ENCODE measurements around the gene SCYGR5.
"Not testable (repeated sequence)": the region's sequence is repeated elsewhere in the genome, so short reads cannot be mapped to it uniquely, and the experiment has no call there.

Gene SCYGR5

DNA sequence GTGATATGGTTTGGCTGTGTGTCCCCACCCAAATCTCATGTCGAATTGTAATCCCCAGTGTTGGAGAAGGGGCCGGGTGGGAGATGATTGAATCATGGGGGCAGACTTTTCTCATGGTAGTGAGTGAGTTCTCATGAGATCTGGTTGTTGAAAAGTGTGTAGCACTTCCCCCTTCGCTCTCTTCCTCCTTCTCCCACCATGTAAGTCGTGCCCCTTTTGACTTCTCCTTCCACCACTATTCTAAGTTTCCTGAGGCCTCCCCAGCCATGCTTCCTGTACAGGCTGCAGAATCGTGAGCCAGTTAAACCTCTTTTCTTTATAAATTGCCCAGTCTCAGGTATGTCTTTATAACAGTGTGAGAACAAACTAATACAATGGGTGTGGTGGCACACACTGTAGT, 7.0 kb downstream of the SCYGR5 start:
- not testable (repeated sequence) for DNase-seq (ENCODE audit: low read depth, low spot score)

DNA sequence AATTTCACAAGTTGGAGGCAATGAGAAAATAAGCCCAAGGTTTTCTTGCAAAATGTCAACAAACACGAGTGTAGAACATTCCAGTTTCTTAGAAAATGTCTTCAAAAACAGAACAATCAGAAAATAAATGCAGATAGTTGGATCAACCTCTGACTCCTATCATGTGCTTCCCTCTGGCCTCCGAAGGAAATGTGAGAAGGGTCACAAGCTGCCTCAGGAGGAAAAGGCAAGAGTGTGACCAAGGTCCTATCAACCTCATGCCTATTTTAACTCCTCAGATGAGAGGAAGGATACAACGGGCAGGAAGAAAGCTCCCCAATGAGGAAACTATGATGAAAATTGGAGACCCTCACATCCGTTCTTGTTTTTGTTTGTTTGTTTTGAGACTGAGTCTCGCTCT, 7.9 kb downstream of the SCYGR5 start:
- DNase-seq (ENCODE audit: low read depth, low spot score): no peak

DNA sequence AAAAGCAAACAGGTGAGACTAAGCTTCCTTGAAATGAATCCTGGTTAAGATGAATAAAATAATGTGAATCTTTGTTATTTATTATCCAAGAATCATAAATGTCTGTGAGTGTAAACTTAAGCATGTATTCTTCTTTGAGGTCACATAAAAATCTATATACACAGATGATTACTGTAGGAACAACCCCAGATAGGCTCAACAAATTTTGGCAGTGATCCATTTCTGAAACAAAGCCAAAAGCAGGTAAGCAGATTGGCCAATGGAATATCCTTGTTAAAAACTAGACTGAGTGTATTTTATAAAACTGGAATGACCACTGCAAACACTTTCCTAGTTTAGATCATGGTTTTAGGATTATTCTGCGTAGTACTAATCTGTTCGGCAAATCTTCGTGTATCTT, 11.3 kb downstream of the SCYGR5 start:
- DNase-seq (ENCODE audit: low read depth, low spot score): no peak

GRCh38 chr2:227684258-227684657, 17.7 kb downstream of the SCYGR5 start:
- DNase-seq (ENCODE audit: low read depth, low spot score): no peak

DNA sequence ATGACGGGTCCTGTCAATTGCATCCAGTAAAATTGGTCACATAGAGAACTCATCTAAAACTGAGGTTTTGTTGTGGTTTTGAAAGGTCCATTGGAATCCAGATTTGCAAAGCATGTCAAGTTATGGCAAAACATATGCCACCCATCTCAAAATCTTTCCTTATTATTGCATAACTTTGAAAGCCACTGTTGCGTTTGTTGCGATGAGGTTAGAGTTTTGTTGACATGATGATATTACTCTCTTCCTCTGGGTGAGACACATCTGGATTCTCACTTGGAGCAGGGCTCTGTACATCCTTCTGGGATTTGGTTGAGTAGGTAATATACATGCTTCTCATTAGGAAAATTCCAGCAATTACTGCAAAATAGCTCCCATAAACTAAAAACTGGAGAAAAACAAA, 20.6 kb downstream of the SCYGR5 start:
- no peak for DNase-seq (ENCODE audit: low read depth, low spot score)

DNA sequence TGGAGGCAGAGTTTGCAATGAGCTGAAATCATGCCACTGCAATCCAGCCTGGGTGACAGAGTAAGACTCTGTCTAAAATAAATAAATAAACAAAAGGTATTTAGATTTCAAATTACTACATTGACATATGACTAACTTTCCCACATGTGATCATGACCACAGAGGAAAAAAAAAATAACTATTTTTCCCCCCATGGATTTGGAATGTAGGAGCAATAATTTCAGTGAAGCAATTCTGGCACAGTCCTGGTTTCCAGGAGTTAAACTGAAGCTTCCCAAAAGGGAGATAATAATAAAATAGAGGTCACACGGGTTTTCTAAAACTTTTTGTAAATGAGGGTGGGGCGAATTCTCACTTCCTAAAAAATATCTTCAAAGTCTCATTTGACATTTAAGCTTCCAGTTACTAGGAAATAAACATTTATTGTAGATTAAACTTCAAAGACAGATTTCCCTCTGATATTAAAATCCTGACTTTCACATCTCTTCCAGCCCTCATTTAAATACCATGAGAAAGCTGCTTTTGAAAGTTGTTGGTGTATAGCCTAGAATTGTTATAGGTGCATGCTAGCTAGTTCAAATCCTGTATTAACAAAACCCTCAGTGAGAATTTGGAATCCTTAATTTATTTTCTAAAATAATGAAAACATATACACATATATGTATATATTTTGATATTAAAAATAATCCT, 30.5 kb downstream of the SCYGR5 start:
- DNase-seq (ENCODE audit: low read depth, low spot score): no peak

GRCh38 chr2:227701556-227701955, 35.0 kb downstream of the SCYGR5 start:
- no peak for DNase-seq (ENCODE audit: low read depth, low spot score)

DNA sequence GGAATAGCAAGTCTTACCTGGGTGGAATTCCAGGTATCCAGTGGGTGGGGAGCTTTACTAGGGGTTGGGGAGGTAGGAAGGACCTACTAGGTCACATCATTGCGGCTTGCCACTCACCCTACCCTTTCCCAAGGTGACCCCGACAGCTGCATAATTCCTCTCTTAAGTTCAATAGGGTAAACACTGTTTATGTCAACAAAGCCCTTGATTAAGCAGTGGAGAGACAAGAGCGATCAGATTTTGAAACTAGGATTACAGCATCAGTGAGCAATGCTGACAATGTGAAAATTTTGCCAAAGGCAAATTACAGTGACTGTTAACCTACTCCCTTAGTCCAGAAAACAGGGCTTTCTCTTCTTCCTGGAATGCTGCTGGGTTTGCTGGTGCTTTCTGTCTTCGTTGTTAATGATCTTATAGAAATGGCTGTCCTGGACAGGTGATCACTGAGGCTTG, 36.7 kb downstream of the SCYGR5 start:
- DNase-seq (ENCODE audit: low read depth, low spot score): peak; percentile 89

GRCh38 chr2:227703961-227704360, 37.4 kb downstream of the SCYGR5 start:
- DNase-seq (ENCODE audit: low read depth, low spot score): no peak

DNA sequence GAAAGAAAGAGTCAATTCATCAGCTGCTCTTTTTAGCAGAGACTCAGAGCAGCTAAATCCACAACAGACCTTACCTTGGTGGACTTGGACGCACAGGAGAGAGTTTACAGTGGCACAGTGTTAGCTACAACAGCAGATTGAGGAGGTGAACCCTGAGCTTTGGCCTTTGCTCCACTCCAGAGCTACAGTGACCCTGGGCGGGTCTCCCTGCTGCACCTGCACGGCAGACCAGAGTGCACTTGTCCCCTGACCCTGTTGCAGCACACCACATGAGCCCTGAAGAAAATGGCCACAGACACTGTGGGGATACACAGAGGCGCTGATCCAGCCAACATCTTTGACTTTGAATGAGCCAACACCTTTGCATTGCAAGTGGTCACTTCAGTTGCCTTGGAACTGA, 40.3 kb downstream of the SCYGR5 start:
- DNase-seq (ENCODE audit: low read depth, low spot score): no peak

DNA sequence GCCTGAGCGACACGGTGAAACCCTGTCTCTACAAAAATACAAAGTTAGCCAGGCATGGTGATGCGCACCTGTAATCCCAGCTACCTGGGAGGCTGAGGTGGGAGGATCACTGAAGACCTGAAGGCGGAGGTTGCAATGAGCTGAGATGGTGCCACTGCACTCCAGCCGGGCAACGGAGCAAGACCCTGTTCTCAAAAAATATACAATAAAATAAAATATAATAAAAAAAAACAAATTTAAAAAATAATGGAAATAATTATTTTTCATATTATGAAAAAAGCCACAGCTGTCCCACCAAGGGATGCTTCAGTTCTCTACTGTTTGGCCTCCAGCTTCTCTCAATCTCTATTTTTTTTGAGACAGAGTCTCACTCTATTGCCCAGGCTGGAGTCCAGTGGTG, 40.8 kb downstream of the SCYGR5 start:
- no peak for DNase-seq (ENCODE audit: low read depth, low spot score)

DNA sequence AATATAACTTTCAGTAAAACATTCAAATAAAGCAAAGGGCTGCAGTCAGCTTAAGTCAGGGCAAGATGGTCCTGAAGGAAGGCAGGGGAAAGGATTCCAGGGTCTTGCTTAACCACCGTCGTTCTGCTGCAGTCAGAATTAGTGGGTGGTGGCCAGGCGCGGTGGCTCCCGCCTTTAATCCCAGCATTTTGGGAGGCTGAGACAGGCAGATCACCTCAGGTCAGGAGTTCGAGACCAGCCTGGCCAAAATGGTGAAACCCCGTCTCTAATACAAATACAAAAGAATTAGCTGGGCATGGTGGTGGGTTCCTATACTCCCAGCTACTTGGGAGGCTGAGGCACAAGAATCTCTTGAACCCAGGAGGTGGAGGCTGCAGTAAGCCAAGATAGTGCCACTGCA, 44.4 kb downstream of the SCYGR5 start:
- DNase-seq (ENCODE audit: low read depth, low spot score): no peak

GRCh38 chr2:227713291-227713690, 46.7 kb downstream of the SCYGR5 start:
- DNase-seq (ENCODE audit: low read depth, low spot score): peak; percentile 30

DNA sequence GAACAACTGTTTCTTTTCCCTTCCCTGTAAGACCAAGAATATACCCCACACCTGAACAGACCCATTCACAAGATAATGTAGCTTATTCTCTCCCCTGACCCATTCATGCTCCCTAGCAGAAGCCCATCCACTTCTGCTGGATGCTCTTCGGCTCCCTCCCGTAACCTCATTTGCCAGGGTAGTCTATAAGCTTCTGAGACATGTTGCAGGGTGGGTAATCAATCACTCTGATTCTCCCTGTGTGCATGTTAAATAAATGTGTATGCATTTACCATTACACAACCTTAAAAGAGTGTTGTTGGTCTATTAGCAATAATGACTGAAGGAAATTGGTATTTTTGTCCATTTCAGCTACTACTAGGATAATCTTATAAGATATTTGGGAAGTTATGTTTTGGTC, 49.9 kb downstream of the SCYGR5 start:
- DNase-seq (ENCODE audit: low read depth, low spot score): no peak

All from ELF-1 (cell line).